ENCODE measurements around the gene TMEM198.

The TMEM198 gene

GRCh38 chr2:219543596-219544358, at the start of gene TMEM198, which contains the start of gene CHPF:
TSS of gene TMEM198 (plus strand) at chr2:219544028. CDS start at chr2:219544728, 700 bp downstream.
TSS of gene CHPF (minus strand) at chr2:219543809. CDS start at chr2:219543538, 271 bp downstream.
- Histone ChIP-seq H3K36me3 (ENCODE audit: control insufficient read depth in 2 of 2, insufficient read depth in 2 of 2, low read length in 2 of 2) (peaks cover 10 to 13% of the 10 kb centered on the region in 2 donors), H3K9me3 (ENCODE audit: control insufficient read depth in 2 of 2, low read length in 2 of 2) (no peaks in the 10 kb centered on the region), H3K9ac (ENCODE audit: low read length in 2 of 2) (peak within 1 kb of the TSS; percentile 57 to 74), H3K27ac (ENCODE audit: low read length) (peak within 1 kb of the TSS; percentile 78), H3K4me1 (ENCODE audit: control insufficient read depth, insufficient read depth, low read length) (peaks cover 34% of the 10 kb centered on the region), H3K4me3 (ENCODE audit: low read length in 2 of 2) (peak within 1 kb of the TSS; percentile 63 to 80), H3K27me3 (ENCODE audit: control insufficient read depth in 1 of 2, insufficient read depth in 2 of 2, low read length in 2 of 2) (no peaks in the 10 kb centered on the region)

- Histone ChIP-seq H3K9me3 (ENCODE audit: control insufficient read depth in 2 of 2, low read length in 2 of 2) (no peaks in the 10 kb centered on the region), H3K4me3 (ENCODE audit: low read length in 2 of 2) (no peak overlapping the region), H3K36me3 (ENCODE audit: control insufficient read depth in 2 of 2, insufficient read depth in 2 of 2, low read length in 2 of 2) (peaks cover 5 to 13% of the 10 kb centered on the region in 2 donors), H3K27me3 (ENCODE audit: control insufficient read depth in 1 of 2, insufficient read depth in 2 of 2, low read length in 2 of 2) (peaks cover 0 to 2% of the 10 kb centered on the region in 2 donors), H3K27ac (ENCODE audit: low read length) (peak overlapping the region; percentile 98), H3K4me1 (ENCODE audit: control insufficient read depth, insufficient read depth, low read length) (peaks cover 50% of the 10 kb centered on the region), H3K9ac (ENCODE audit: low read length in 2 of 2) (peak overlapping the region in 1 of 2 donors; percentile 29)
Measured at GRCh38 chr2:219494952-219495530, 48.8 kb upstream of the TMEM198 start.

GRCh38 chr2:219495531-219496122, 48.2 kb upstream of the TMEM198 start:
- H3K9me3 ChIP-seq (ENCODE audit: control insufficient read depth in 2 of 2, low read length in 2 of 2) = no peaks in the 10 kb centered on the region
- peaks cover 0 to 2% of the 10 kb centered on the region in 2 donors for H3K27me3 ChIP-seq (ENCODE audit: control insufficient read depth in 1 of 2, insufficient read depth in 2 of 2, low read length in 2 of 2)
- H3K4me3 ChIP-seq (ENCODE audit: low read length in 2 of 2) = no peak overlapping the region
- H3K4me1 ChIP-seq (ENCODE audit: control insufficient read depth, insufficient read depth, low read length) = peaks cover 50% of the 10 kb centered on the region
- peaks cover 4 to 11% of the 10 kb centered on the region in 2 donors for H3K36me3 ChIP-seq (ENCODE audit: control insufficient read depth in 2 of 2, insufficient read depth in 2 of 2, low read length in 2 of 2)
- peak overlapping the region; percentile 60 to 96 for H3K9ac ChIP-seq (ENCODE audit: low read length in 2 of 2)
- H3K27ac ChIP-seq (ENCODE audit: low read length) = peak overlapping the region; percentile 98

GRCh38 chr2:219496247-219496824, 47.5 kb upstream of the TMEM198 start:
- peak overlapping the region; percentile 98 for H3K27ac ChIP-seq (ENCODE audit: low read length)
- peak overlapping the region; percentile 93 to 96 for H3K9ac ChIP-seq (ENCODE audit: low read length in 2 of 2)
- H3K9me3 ChIP-seq (ENCODE audit: control insufficient read depth in 2 of 2, low read length in 2 of 2) = no peaks in the 10 kb centered on the region
- H3K4me3 ChIP-seq (ENCODE audit: low read length in 2 of 2) = peak overlapping the region in 1 of 2 donors; percentile 86
- H3K36me3 ChIP-seq (ENCODE audit: control insufficient read depth in 2 of 2, insufficient read depth in 2 of 2, low read length in 2 of 2) = peaks cover 0 to 7% of the 10 kb centered on the region in 2 donors
- peaks cover 50% of the 10 kb centered on the region for H3K4me1 ChIP-seq (ENCODE audit: control insufficient read depth, insufficient read depth, low read length)
- peaks cover 0 to 2% of the 10 kb centered on the region in 2 donors for H3K27me3 ChIP-seq (ENCODE audit: control insufficient read depth in 1 of 2, insufficient read depth in 2 of 2, low read length in 2 of 2)

GRCh38 chr2:219496825-219497494, 46.9 kb upstream of the TMEM198 start:
- Histone ChIP-seq H3K9me3 (ENCODE audit: control insufficient read depth in 2 of 2, low read length in 2 of 2) (no peaks in the 10 kb centered on the region), H3K27me3 (ENCODE audit: control insufficient read depth in 1 of 2, insufficient read depth in 2 of 2, low read length in 2 of 2) (peaks cover 0 to 2% of the 10 kb centered on the region in 2 donors), H3K4me1 (ENCODE audit: control insufficient read depth, insufficient read depth, low read length) (peaks cover 50% of the 10 kb centered on the region), H3K9ac (ENCODE audit: low read length in 2 of 2) (peak overlapping the region; percentile 93 to 96), H3K4me3 (ENCODE audit: low read length in 2 of 2) (peak overlapping the region; percentile 42 to 86), H3K27ac (ENCODE audit: low read length) (peak overlapping the region; percentile 98), H3K36me3 (ENCODE audit: control insufficient read depth in 2 of 2, insufficient read depth in 2 of 2, low read length in 2 of 2) (peaks cover 0 to 5% of the 10 kb centered on the region in 2 donors)

DNA sequence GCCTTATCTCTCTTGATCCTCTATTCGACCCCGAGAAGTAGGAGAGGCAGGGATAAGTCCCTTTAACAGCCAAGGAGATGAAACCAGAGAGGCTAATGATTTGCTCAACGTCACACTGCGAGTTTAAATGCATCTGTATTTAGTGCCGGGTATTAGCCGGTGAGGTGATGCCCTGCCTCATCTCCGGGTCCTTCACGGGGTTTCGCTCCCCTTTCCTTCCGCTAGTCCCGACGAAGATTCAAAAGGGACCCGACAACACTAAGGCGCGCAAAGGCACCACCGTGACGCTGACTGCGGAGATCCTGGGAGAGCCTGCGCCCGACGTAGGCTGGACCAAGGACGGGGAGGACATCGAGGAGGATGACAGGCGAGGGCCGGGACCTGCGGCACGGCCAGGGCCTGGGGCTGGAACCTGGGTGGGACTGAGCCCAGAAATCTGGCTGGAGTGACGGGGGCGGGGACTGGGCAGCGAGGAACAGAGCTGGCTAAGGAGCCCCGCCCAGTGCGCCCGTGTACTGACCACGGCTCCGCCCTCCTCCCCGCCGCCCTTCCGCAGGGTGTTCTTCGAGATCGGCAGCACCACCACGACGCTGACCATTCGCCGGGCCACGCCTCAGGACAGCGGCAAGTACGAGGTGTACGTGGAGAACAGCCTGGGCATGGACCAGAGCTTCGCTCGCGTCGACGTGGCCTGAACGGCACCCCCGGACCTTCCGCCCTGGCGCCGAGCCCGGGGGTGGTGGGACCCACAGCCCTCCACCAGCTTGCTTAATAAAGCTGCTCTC, 46.1 kb upstream of the TMEM198 start:
- H3K4me1 ChIP-seq (ENCODE audit: control insufficient read depth, insufficient read depth, low read length) = peaks cover 50% of the 10 kb centered on the region

GRCh38 chr2:219498280-219499057, 45.4 kb upstream of the TMEM198 start, which contains the start of gene GMPPA:
TSS of gene GMPPA (plus strand) at chr2:219498891. CDS start at chr2:219499976, 1,085 bp downstream.
- Histone ChIP-seq H3K9me3 (ENCODE audit: control insufficient read depth in 2 of 2, low read length in 2 of 2) (no peaks in the 10 kb centered on the region), H3K4me3 (ENCODE audit: low read length in 2 of 2) (peak within 1 kb of the TSS; percentile 86 to 95), H3K27ac (ENCODE audit: low read length) (peak within 1 kb of the TSS; percentile 98), H3K9ac (ENCODE audit: low read length in 2 of 2) (peak within 1 kb of the TSS; percentile 93 to 96), H3K36me3 (ENCODE audit: control insufficient read depth in 2 of 2, insufficient read depth in 2 of 2, low read length in 2 of 2) (peaks cover 4% of the 10 kb centered on the region in 2 donors), H3K4me1 (ENCODE audit: control insufficient read depth, insufficient read depth, low read length) (peaks cover 50% of the 10 kb centered on the region), H3K27me3 (ENCODE audit: control insufficient read depth in 1 of 2, insufficient read depth in 2 of 2, low read length in 2 of 2) (peaks cover 0 to 2% of the 10 kb centered on the region in 2 donors)

More for the DNA sequence above, 46.1 kb upstream of the TMEM198 start:
- H3K27me3 ChIP-seq (ENCODE audit: control insufficient read depth in 1 of 2, insufficient read depth in 2 of 2, low read length in 2 of 2) = peaks cover 0 to 2% of the 10 kb centered on the region in 2 donors
- peak overlapping the region; percentile 93 to 96 for H3K9ac ChIP-seq (ENCODE audit: low read length in 2 of 2)
- peaks cover 0 to 2% of the 10 kb centered on the region in 2 donors for H3K36me3 ChIP-seq (ENCODE audit: control insufficient read depth in 2 of 2, insufficient read depth in 2 of 2, low read length in 2 of 2)
- H3K27ac ChIP-seq (ENCODE audit: low read length) = peak overlapping the region; percentile 98
- peak overlapping the region; percentile 86 to 95 for H3K4me3 ChIP-seq (ENCODE audit: low read length in 2 of 2)
- no peaks in the 10 kb centered on the region for H3K9me3 ChIP-seq (ENCODE audit: control insufficient read depth in 2 of 2, low read length in 2 of 2)

GRCh38 chr2:219499058-219499307, 44.8 kb upstream of the TMEM198 start:
- Histone ChIP-seq H3K4me3 (ENCODE audit: low read length in 2 of 2) (peak overlapping the region; percentile 86 to 95), H3K27me3 (ENCODE audit: control insufficient read depth in 1 of 2, insufficient read depth in 2 of 2, low read length in 2 of 2) (peaks cover 0 to 2% of the 10 kb centered on the region in 2 donors), H3K36me3 (ENCODE audit: control insufficient read depth in 2 of 2, insufficient read depth in 2 of 2, low read length in 2 of 2) (peaks cover 8 to 9% of the 10 kb centered on the region in 2 donors), H3K9me3 (ENCODE audit: control insufficient read depth in 2 of 2, low read length in 2 of 2) (no peaks in the 10 kb centered on the region), H3K9ac (ENCODE audit: low read length in 2 of 2) (peak overlapping the region; percentile 91 to 96), H3K27ac (ENCODE audit: low read length) (peak overlapping the region; percentile 98), H3K4me1 (ENCODE audit: control insufficient read depth, insufficient read depth, low read length) (peaks cover 50% of the 10 kb centered on the region)

DNA sequence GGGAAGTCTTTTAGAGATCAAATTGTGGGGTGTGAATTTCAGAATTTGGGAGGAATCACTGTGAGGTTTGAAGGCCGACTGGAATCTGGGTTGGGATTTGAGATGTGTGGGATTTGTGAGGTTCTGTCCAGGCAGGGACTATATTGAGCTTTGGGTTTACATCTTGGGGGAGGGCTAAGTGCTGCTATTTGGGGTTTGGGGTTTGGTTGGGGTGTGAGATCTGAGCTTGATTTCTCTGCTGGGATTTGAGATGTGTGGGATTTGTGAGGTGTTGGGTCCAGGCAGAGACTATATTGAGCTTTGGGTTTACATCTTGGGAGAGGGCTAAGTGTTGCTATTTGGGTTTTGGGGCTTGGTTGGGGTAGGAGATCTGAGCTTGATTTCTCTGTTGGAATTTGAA, 44.3 kb upstream of the TMEM198 start:
- Histone ChIP-seq H3K27ac (ENCODE audit: low read length) (no peak overlapping the region), H3K36me3 (ENCODE audit: control insufficient read depth in 2 of 2, insufficient read depth in 2 of 2, low read length in 2 of 2) (peaks cover 13 to 14% of the 10 kb centered on the region in 2 donors), H3K27me3 (ENCODE audit: control insufficient read depth in 1 of 2, insufficient read depth in 2 of 2, low read length in 2 of 2) (peaks cover 0 to 2% of the 10 kb centered on the region in 2 donors), H3K4me1 (ENCODE audit: control insufficient read depth, insufficient read depth, low read length) (peaks cover 50% of the 10 kb centered on the region), H3K9ac (ENCODE audit: low read length in 2 of 2) (peak overlapping the region; percentile 91 to 96), H3K4me3 (ENCODE audit: low read length in 2 of 2) (peak overlapping the region; percentile 86 to 95), H3K9me3 (ENCODE audit: control insufficient read depth in 2 of 2, low read length in 2 of 2) (no peaks in the 10 kb centered on the region)

Data from stomach smooth muscle (tissue), 2 donors.